Endothelial cell (in vitro differentiated cells): ENCODE data around the gene RPS26. TPM values are rescaled to one million over a fixed set of nuclear protein-coding genes. Genes with fewer than 3 reads are reported as not detected.

Experiments
- DNase-seq: peaks from one replicate; pipeline ENCODE4 v3.0.0; 2021; ENCODE audit warnings: low spot score
- H3K27ac Mint-ChIP-seq: one replicate; pipeline ENCODE4 v1.8.0; 2021; ENCODE audit warnings: mixed read lengths, inconsistent platforms; ENCODE audit not compliant: unreplicated experiment
- H3K27me3 Mint-ChIP-seq: one replicate; pipeline ENCODE4 v1.8.0; 2021; ENCODE audit warnings: mild to moderate bottlenecking, moderate library complexity, mixed read lengths, inconsistent platforms; ENCODE audit not compliant: unreplicated experiment
- H3K36me3 Mint-ChIP-seq: one replicate; pipeline ENCODE4 v1.8.0; 2021; ENCODE audit warnings: mild to moderate bottlenecking, low read depth, mixed read lengths, inconsistent platforms; ENCODE audit not compliant: unreplicated experiment
- H3K4me1 Mint-ChIP-seq: one replicate; pipeline ENCODE4 v1.8.0; 2021; ENCODE audit warnings: mild to moderate bottlenecking, mixed read lengths, inconsistent platforms; ENCODE audit not compliant: unreplicated experiment
- H3K4me3 Mint-ChIP-seq: one replicate; pipeline ENCODE4 v1.8.0; 2021; ENCODE audit warnings: mild to moderate bottlenecking, mixed read lengths, inconsistent platforms; ENCODE audit not compliant: unreplicated experiment
- H3K9me3 Mint-ChIP-seq: one replicate; pipeline ENCODE4 v1.8.0; 2021; ENCODE audit warnings: mixed read lengths, inconsistent platforms; ENCODE audit not compliant: unreplicated experiment
- CTCF ChIP-seq: fragments of 200-600 bp; sonication (generic); IDR thresholded peaks from one replicate; pipeline ENCODE4 v1.5.0; 2021; ENCODE audit warnings: antibody characterized with exemption; ENCODE audit not compliant: unreplicated experiment
- total RNA-seq: library from RNA; stranded (reverse); fragmentation: NEBNext Ultra II Directional; extraction: Animal tissue kit (Norgen Biotek cat#: 25700); gene quantifications from one replicate; pipeline ENCODE4 v1.2.1, GENCODE V29; 2021; ENCODE audit not compliant: unreplicated experiment

RPS26 gene
- total RNA-seq, 1 donor from 2014 or later, result 45.8 TPM

GRCh38 chr12:56087220-56087619 is 45.5 kb downstream of the RPS26 start:
- peaks cover 3% of the 10 kb centered on the region for H3K36me3 Mint-ChIP-seq
- H3K27ac Mint-ChIP-seq, result no peak overlapping the region
- H3K4me1 Mint-ChIP-seq, result no peaks in the 10 kb centered on the region
- no peak for TF ChIP-seq CTCF
- no peak for DNase-seq
- H3K9me3 Mint-ChIP-seq, result no peaks in the 10 kb centered on the region
- no peak overlapping the region for H3K4me3 Mint-ChIP-seq
- peaks cover 6% of the 10 kb centered on the region for H3K27me3 Mint-ChIP-seq

Other genes starting within 250 kb of the RPS26 start
- 76.6 TPM for gene SARNP, start 224.2 kb upstream of the RPS26 start, total RNA-seq
- 33.9 TPM for gene ORMDL2, start 223.9 kb upstream of the RPS26 start, total RNA-seq
- 32.5 TPM for gene DNAJC14, start 212.3 kb upstream of the RPS26 start, total RNA-seq
- 0.15 TPM for gene MMP19, start 199.0 kb upstream of the RPS26 start, total RNA-seq
- 58.6 TPM for gene PYM1, start 114.0 kb upstream of the RPS26 start, total RNA-seq
- 70.1 TPM for gene DGKA, start 110.8 kb upstream of the RPS26 start, total RNA-seq
- 136 TPM for gene PMEL, start 75.9 kb upstream of the RPS26 start, total RNA-seq
- 43.0 TPM for gene CDK2, start 75.1 kb upstream of the RPS26 start, total RNA-seq
- gene RAB5B, start 67.8 kb upstream of the RPS26 start, total RNA-seq, result 130 TPM
- gene SUOX, start 44.6 kb upstream of the RPS26 start, total RNA-seq, result 31.6 TPM
- 3.0 TPM for gene IKZF4, start 20.9 kb upstream of the RPS26 start, total RNA-seq
- 4.2 TPM for gene ERBB3, start 38.2 kb downstream of the RPS26 start, total RNA-seq
- 84.3 TPM for gene PA2G4, start 62.6 kb downstream of the RPS26 start, total RNA-seq
- 3,242 TPM for gene RPL41, start 74.7 kb downstream of the RPS26 start, total RNA-seq
- gene ZC3H10, start 76.3 kb downstream of the RPS26 start, total RNA-seq, result 10.4 TPM
- 302 TPM for gene ESYT1, start 86.3 kb downstream of the RPS26 start, total RNA-seq
- gene MYL6B, start 110.7 kb downstream of the RPS26 start, total RNA-seq, result 170 TPM
- 2,481 TPM for gene MYL6, start 116.4 kb downstream of the RPS26 start, total RNA-seq
- 105 TPM for gene SMARCC2, start 147.6 kb downstream of the RPS26 start, total RNA-seq
- 55.5 TPM for gene RNF41, start 180.0 kb downstream of the RPS26 start, total RNA-seq
- gene NABP2, start 182.4 kb downstream of the RPS26 start, total RNA-seq, result 19.8 TPM
- not detected for gene SLC39A5, start 188.1 kb downstream of the RPS26 start, total RNA-seq
- 48.5 TPM for gene ANKRD52, start 216.5 kb downstream of the RPS26 start, total RNA-seq
- gene COQ10A, start 225.0 kb downstream of the RPS26 start, total RNA-seq, result 20.3 TPM